A204.1 (cell line): ENCODE measurements around the gene FNBP1L.
A peak's percentile ranks its signal among the peaks of the same experiment; 100 is the strongest.
"Not testable (repeated sequence)": the region's sequence is repeated elsewhere in the genome, so short reads cannot be mapped to it uniquely, and the experiment has no call there.

Experiments used
- FAIRE-seq: peaks from 2 replicates; lab custom pipeline; 2012; peaks lifted over from hg19 to GRCh38; lab: Jason Lieb, UNC

Gene FNBP1L

DNA sequence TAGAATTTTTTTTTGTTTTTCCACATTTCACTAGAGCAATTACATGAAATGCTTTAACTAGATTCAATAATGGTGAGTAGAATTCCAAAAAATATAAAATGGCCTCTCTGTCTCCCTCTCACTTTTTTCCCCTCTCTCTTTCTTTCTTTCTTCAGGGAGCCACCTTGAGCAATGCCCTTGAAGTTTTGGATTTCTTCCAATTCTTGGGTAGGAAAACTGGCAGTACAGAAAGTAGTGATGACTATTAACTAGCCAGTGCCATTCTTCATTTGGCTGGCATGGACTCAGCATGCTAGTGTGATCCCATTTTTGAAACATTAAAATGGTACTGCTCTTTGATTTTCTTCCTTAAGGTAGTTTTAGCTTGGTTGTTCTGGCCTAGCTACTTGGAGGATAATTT, 4.5 kb upstream of the FNBP1L start:
- no peak for FAIRE-seq

GRCh38 chr1:93446837-93447451, 974 bp upstream of the FNBP1L start:
- FAIRE-seq = no peak

DNA sequence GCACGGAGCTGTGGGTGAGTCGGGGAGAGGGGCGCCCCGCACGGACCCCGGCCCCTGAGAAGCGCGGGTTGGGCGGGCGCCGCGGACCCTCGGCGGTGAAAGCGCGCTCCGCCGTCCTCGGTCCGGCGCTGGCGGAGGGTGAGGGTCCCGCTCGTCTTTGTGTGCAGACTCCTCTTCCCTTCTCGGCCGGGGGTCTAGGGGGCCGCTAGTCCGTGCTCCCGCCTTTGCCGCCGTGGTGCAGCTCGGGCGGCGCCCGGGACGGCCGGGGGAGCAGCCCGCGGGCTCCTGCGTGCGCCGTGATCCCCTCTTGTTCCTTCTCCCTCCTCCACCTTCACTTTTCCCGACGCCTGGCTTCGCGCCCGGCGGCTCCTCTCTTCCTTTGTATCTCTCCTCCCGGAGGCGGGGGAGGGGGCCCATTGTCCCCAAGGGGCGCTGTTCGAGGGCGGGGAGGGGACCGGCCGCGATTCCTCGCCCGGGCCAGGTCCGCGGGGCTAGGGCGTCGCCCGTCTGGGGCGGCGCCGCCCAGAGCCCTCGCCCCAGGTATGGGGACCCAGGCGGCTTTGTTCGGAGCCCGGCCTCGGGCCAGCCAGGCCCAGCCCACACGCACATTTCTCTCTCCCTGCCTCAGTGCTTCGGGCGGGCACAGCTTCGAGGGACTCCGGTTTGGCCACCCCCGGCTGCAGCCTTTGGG, 519 bp downstream of the FNBP1L start:
- FAIRE-seq = no peak

GRCh38 chr1:93448983-93449804, 1.3 kb downstream of the FNBP1L start:
- FAIRE-seq = no peak

- FAIRE-seq = no peak
Observed at GRCh38 chr1:93450321-93450720, 2.4 kb downstream of the FNBP1L start.

- no peak for FAIRE-seq
Observed at GRCh38 chr1:93453911-93454310, 6.0 kb downstream of the FNBP1L start.

- FAIRE-seq = no peak
Observed at GRCh38 chr1:93459126-93459525, 11.2 kb downstream of the FNBP1L start.

DNA sequence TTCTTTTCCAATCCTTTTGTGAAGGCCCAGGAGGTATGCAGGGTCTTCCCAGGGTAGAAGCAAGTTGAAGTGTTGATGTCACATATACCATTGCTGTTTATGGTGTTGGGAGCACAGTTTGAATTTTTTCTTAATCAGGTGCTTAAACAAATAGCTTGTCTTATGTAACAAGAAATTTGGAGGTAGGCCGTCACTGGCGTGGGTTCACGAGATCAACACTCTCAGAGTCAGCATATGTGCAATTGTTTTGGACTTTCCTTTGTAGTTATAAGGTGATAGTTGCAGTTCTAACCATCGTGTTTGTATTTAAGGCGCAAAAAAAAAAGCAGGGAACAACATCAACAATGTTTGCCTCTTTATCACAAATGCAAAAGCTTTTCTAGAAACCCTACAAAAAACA, 13.3 kb downstream of the FNBP1L start:
- no peak for FAIRE-seq

DNA sequence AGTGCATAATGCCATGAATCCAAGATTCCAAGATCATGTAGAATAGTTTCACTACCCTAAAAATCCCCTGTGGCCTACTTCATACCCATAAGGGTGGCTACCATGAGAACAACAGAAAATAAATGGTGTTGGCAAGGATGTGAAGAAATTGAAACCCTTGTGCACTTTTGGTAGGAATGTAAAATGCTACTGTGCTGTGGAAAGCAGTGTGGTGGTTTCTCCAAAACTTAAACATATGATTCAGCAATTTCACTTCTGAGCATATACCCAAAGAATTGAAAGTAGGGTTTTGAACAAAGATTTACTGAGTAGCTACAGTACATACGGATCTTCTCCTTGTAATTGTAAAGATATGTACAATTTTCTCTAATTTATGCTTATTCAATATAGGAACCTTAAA, 16.0 kb downstream of the FNBP1L start:
- FAIRE-seq = no peak

- FAIRE-seq = not testable (repeated sequence)
Observed at GRCh38 chr1:93465371-93466082, 17.6 kb downstream of the FNBP1L start.

DNA sequence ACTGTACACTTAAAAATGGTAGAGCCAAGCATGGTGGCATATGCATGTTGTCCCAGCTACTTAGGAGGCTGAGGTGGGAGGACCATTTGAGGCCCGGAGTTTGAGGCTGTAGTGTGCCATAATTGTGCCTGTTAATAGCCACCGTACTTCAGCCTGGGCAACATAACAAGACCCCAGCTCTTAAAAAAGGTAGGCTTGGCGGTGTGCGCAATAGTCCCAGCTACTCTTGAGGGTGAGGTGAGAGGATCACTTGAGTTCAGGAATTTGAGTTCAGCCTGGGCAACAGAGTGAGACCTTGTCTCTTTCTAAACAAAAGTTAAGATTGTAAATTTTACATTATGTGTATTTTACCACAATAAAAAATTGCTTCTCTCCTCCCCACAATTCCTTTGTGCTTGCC, 19.7 kb downstream of the FNBP1L start:
- no peak for FAIRE-seq

- no peak for FAIRE-seq
Observed at GRCh38 chr1:93468662-93469061, 20.7 kb downstream of the FNBP1L start.

DNA sequence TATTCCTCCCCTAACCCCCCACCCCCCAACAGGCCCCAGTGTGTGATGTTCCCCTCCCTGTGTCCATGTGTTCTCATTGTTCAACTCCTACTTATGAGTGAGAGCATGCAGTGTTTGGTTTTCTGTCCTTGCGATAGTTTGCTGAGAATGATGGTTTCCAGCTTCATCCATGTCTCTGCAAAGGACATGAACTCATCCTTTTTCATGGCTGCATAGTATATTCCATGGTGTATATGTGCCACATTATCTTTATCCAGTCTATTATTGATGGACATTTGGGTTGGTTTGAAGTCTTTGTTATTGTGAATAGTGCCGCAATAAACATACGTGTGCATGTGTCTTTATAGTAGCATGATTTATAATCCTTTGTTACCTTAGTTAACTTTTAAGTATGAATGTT, 21.3 kb downstream of the FNBP1L start:
- not testable (repeated sequence) for FAIRE-seq

- no peak for FAIRE-seq
Observed at GRCh38 chr1:93471284-93471683, 23.4 kb downstream of the FNBP1L start.

- no peak for FAIRE-seq
Observed at GRCh38 chr1:93471911-93472310, 24.0 kb downstream of the FNBP1L start.

DNA sequence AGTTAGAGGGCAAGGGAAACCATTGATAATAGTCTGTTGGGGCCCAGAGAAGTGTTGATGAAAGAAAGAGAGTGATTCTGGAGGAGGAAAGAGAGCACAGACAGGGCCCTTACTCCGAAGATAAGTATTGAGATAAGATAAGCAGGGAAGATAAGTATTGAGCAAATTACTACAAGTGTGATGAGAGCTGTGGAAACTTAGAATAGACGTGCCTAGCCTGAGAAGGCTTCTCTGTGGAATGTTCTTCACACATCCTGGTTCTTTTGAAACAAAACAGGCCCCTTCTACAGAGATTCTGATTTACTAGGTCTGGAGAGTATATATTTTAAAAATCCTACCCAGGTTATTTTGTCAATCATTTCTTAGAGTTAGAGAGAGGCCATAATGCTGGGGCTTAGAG, 26.4 kb downstream of the FNBP1L start:
- FAIRE-seq = no peak

GRCh38 chr1:93475681-93476080, 27.8 kb downstream of the FNBP1L start:
- peak; percentile 67 for FAIRE-seq

DNA sequence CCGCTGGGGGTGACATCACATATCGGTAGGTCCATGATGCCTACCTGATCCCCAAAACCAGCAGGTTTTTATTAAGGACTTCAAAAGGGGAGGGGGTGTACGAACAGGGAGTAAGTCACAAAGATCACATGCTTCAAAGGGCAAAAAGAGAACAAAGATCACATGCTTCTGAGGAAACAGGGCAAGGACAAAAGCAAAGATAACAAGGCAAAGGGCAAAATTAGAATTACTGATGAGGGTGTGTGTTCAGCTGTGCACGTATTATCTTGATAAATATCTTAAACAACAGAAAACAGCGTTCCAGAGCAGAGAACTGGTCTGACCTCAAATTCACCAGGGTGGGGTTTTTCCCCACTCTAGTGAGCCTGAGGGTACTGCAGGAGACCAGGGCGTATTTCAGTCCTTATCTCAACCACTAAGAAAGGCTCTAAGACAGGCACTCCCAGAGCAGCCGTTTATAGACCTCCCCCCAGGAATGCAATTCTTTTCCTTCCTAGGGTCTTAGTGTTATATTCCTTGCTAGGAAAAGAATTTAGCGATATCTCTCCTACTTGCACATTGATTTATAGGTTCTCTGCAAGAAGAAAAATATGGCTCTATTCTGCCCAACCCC, 31.3 kb downstream of the FNBP1L start:
- not testable (repeated sequence) for FAIRE-seq

DNA sequence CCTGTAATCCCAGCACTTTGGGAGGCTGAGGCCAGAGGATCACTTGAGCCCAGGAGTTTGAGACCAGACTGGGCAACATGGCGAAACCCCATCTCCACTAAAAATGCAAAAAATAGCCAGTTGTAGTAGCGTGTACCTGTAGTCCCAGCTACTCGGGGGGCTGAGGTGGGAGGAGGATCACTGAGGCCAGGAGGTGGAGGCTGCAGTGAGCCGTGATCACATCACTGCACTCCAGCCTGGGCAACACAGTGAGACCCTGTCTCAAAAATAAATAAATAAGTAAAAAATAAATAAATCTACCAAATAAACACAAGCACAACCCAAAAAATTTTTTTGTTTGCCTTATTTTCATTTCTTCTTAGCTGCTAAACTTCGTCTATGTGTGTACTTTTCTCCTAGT, 34.0 kb downstream of the FNBP1L start:
- FAIRE-seq = not testable (repeated sequence)

GRCh38 chr1:93483200-93483599, 35.3 kb downstream of the FNBP1L start:
- peak; percentile 54 for FAIRE-seq

DNA sequence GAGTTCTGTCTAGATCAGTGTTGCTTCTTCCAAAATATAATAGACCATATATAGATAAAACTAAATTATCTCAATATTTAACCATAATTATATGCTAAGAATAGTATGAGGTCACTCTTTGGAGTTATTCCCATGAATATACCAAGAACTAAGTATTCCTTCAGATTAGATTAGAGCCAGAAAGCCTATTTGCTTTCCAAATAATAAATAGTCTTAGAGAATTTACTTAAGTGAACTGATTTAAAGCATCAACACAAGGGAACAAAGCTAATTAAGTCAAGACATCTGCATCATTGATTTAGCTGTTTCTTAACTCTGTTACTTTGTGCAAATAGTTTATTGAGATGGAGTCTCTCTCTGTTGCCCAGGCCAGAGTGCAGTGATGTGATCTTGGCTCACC, 35.7 kb downstream of the FNBP1L start:
- no peak for FAIRE-seq

GRCh38 chr1:93488207-93488606, 40.3 kb downstream of the FNBP1L start:
- FAIRE-seq = no peak
